GM18507 (cell line): ENCODE data around the gene SLC35D2.
"Not testable (repeated sequence)": the region's sequence is repeated elsewhere in the genome, so short reads cannot be mapped to it uniquely, and the experiment has no call there.

ENCODE experiments used
- DNase-seq: peaks from one replicate; pipeline ENCODE4 v3.0.0; 2011; ENCODE audit warnings: low read depth; ENCODE audit not compliant: insufficient read length; ENCODE audit errors: extremely low spot score
- FAIRE-seq: peaks from 2 replicates; lab custom pipeline; 2011; peaks lifted over from hg19 to GRCh38; lab: Jason Lieb, UNC

The SLC35D2 gene

GRCh38 chr9:96322210-96322609, 61.3 kb downstream of the SLC35D2 start:
- DNase-seq, FAIRE-seq: not testable (repeated sequence)

- DNase-seq, result no peak
These were observed 62.0 kb downstream of the SLC35D2 start for GRCh38 chr9:96321515-96321914.

GRCh38 chr9:96320749-96321280, 62.7 kb downstream of the SLC35D2 start:
- DNase-seq (no peak), FAIRE-seq (no peak)

More at GRCh38 chr9:96321515-96321914, 62.0 kb downstream of the SLC35D2 start:
- no peak for FAIRE-seq

- DNase-seq (no peak), FAIRE-seq (no peak)
These were observed 64.5 kb downstream of the SLC35D2 start for GRCh38 chr9:96318921-96319565.

GRCh38 chr9:96317335-96317980, 66.1 kb downstream of the SLC35D2 start:
- FAIRE-seq, result no peak
- DNase-seq, result peak; percentile 25

GRCh38 chr9:96309850-96310249, 73.7 kb downstream of the SLC35D2 start:
- DNase-seq, result no peak

GRCh38 chr9:96306958-96307357, 76.6 kb downstream of the SLC35D2 start:
- not testable (repeated sequence) for DNase-seq, FAIRE-seq

More at GRCh38 chr9:96309850-96310249, 73.7 kb downstream of the SLC35D2 start:
- no peak for FAIRE-seq

- DNase-seq (no peak), FAIRE-seq (no peak)
These were observed 78.3 kb downstream of the SLC35D2 start for GRCh38 chr9:96305171-96305570.

GRCh38 chr9:96304230-96304629, 79.3 kb downstream of the SLC35D2 start:
- FAIRE-seq, result no peak

GRCh38 chr9:96302021-96302420, 81.5 kb downstream of the SLC35D2 start, which contains the start of gene HSD17B3:
HSD17B3 (minus strand) TSS chr9:96302176; CDS start chr9:96302104, 72 bp downstream.
- FAIRE-seq (no peak), DNase-seq (no peak)

More at GRCh38 chr9:96304230-96304629, 79.3 kb downstream of the SLC35D2 start:
- DNase-seq, result no peak

- FAIRE-seq, result no peak
- DNase-seq, result no peak
These were observed 83.7 kb downstream of the SLC35D2 start for GRCh38 chr9:96299823-96300222.

GRCh38 chr9:96294159-96294545, 89.4 kb downstream of the SLC35D2 start:
- no peak for DNase-seq
- FAIRE-seq, result no peak

- FAIRE-seq (no peak), DNase-seq (no peak)
These were observed 89.9 kb downstream of the SLC35D2 start for GRCh38 chr9:96293498-96294158.

- DNase-seq, result no peak
- FAIRE-seq, result no peak
These were observed 94.1 kb downstream of the SLC35D2 start for GRCh38 chr9:96289392-96289791.

- FAIRE-seq (no peak), DNase-seq (no peak)
These were observed 101.9 kb downstream of the SLC35D2 start for GRCh38 chr9:96281641-96282040.

GRCh38 chr9:96279932-96280331, 103.6 kb downstream of the SLC35D2 start:
- FAIRE-seq (no peak), DNase-seq (no peak)

GRCh38 chr9:96274939-96275338, 108.6 kb downstream of the SLC35D2 start:
- DNase-seq, result no peak
- FAIRE-seq, result no peak
